Measurements from ENCODE around the gene RBM47. TPM values are rescaled to one million over a fixed set of nuclear protein-coding genes. Genes with fewer than 3 reads are reported as not detected.

The RBM47 gene
- total and polyA plus RNA-seq, 2 of the 4 experiments (the other 2 are of a cell fraction): 0.44 to 1.1 TPM

DNA sequence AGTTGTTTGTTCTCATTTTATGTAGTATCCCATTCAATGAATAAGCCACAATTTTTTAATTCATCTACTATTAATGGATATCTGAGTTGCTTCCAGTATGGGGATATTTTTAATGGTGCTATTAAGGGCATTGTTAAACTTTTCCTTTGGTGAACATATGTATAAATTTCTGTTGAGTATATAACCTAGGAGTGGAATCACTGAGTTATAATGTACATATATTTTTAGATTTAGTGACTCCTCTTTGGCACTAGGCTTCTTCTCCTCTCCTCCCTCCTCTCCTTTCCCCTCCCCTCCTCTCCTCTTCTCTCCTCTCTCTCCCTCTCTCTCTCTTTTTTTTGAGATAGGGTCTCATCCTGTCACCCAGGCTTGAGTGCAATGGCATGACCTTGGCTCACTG, 26.4 kb downstream of the RBM47 start:
- no peak for TF ChIP-seq MAZ (IDR thresholded peaks at IDR 0.05; ENCODE audit: borderline replicate concordance, low read depth, low read length)
- TF ChIP-seq RFX5 (IDR thresholded peaks at IDR 0.05; ENCODE audit: low read depth, low read length): no peak
- no peak for TF ChIP-seq CEBPB (IDR thresholded peaks at IDR 0.05; ENCODE audit: low read depth, low read length)
- TF ChIP-seq RAD21 (IDR thresholded peaks at IDR 0.05; ENCODE audit: low read length): no peak
- TF ChIP-seq FOS (IDR thresholded peaks at IDR 0.05; ENCODE audit: low read depth, low read length): no peak
- TF ChIP-seq MXI1 (IDR thresholded peaks at IDR 0.05; ENCODE audit: borderline replicate concordance, low read depth, low read length): no peak
- TF ChIP-seq CTCF (conservative IDR thresholded peaks at IDR 0.05; ENCODE audit: low read depth, low read length): no peak
- TF ChIP-seq CHD1 (IDR thresholded peaks at IDR 0.05; ENCODE audit: low read depth, low read length): no peak
- no peak for TF ChIP-seq POLR2A (IDR thresholded peaks at IDR 0.05; ENCODE audit: low read depth, low read length)
- no peak for TF ChIP-seq NFE2L2 (IDR thresholded peaks at IDR 0.05; ENCODE audit: low read depth, low read length)
- TF ChIP-seq SMC3 (IDR thresholded peaks at IDR 0.05; ENCODE audit: low read depth, low read length): no peak
- no peak for TF ChIP-seq RCOR1 (IDR thresholded peaks at IDR 0.05; ENCODE audit: insufficient replicate concordance, low read length)
- TF ChIP-seq USF2 (IDR thresholded peaks at IDR 0.05; ENCODE audit: low read depth, low read length): no peak
- no peak for TF ChIP-seq MAFK (IDR thresholded peaks at IDR 0.05; ENCODE audit: low read depth, low read length)
- no peak for TF ChIP-seq ELK1 (IDR thresholded peaks at IDR 0.05; ENCODE audit: borderline replicate concordance, low read depth, low read length)
- TF ChIP-seq BHLHE40 (IDR thresholded peaks at IDR 0.05; ENCODE audit: low read depth, low read length): no peak
- no peak overlapping the region for H3K23ac ChIP-seq (ENCODE audit: low read depth, low read length)
- no peak overlapping the region for H3K18ac ChIP-seq (ENCODE audit: low read depth, low read length)
- H3K14ac ChIP-seq (replicated peaks; ENCODE audit: low read depth, low read length): no peak overlapping the region
- H3K9ac ChIP-seq (ENCODE audit: low read depth, low read length): no peak overlapping the region
- H3K4me1 ChIP-seq (ENCODE audit: control insufficient read depth, insufficient read depth, low read length): no peaks in the 10 kb centered on the region
- no peak overlapping the region for H2BK15ac ChIP-seq (ENCODE audit: low read depth, low read length)
- ChIA-PET CTCF (no interaction called here), POLR2A (ENCODE audit: unreplicated experiment) (no interaction called here)
- no peaks in the 10 kb centered on the region for H3K27me3 ChIP-seq (ENCODE audit: control insufficient read depth, insufficient read depth, low read length)
- no peaks in the 10 kb centered on the region for H3K9me3 ChIP-seq (ENCODE audit: control insufficient read depth, insufficient read depth, low read length)
- no peak for DNase-seq
- H2BK5ac ChIP-seq (ENCODE audit: low read depth, low read length, poor library complexity, severe bottlenecking): no peak overlapping the region
- no peak overlapping the region for H2AK9ac ChIP-seq (replicated peaks; ENCODE audit: low read depth, low read length, poor library complexity)
- in situ Hi-C loops (cut with MboI; ENCODE audit: low sequenced_read_pairs) (no loop called here), intact Hi-C loops (cut with micrococcal nuclease) (no loop called here), dilution Hi-C loops (cut with HindIII; ENCODE audit: low sequenced_read_pairs, unreplicated experiment) (no loop called here)
- no peak overlapping the region for H3K4ac ChIP-seq (ENCODE audit: low read depth, low read length)
- no peaks in the 10 kb centered on the region for H3K9me1 ChIP-seq (ENCODE audit: insufficient read depth, low read length)
- H4K91ac ChIP-seq (ENCODE audit: insufficient read depth, low read depth, low read length): no peak overlapping the region
- H2BK120ac ChIP-seq (ENCODE audit: low read depth, low read length): no peak overlapping the region
- H3K4me2 ChIP-seq (ENCODE audit: low read depth, low read length): no peak overlapping the region
- H3K56ac ChIP-seq (ENCODE audit: extremely low read depth, insufficient read depth, low read length): no peak overlapping the region
- no peak overlapping the region for H2AK5ac ChIP-seq (ENCODE audit: low read depth, low read length)
- no peaks in the 10 kb centered on the region for H4K20me1 ChIP-seq (ENCODE audit: insufficient read depth, low read length)
- BruUV-seq (replicated peaks): no TSS peak
- no peak overlapping the region for H4K8ac ChIP-seq (ENCODE audit: low read depth in 2 of 2, low read length in 2 of 2)
- no peak overlapping the region for H3K4me3 ChIP-seq (ENCODE audit: insufficient read depth, low read depth, low read length)
- ATAC-seq (ENCODE audit: low read depth): no peak
- no peak overlapping the region for H3K27ac ChIP-seq (ENCODE audit: insufficient read depth, low read length)
- H3K79me1 ChIP-seq (ENCODE audit: low read depth in 1 of 2, low read length in 2 of 2): no peaks in the 10 kb centered on the region
- H2AFZ ChIP-seq (replicated peaks; ENCODE audit: low read length, poor library complexity): no peak overlapping the region
- no peak overlapping the region for H4K5ac ChIP-seq (ENCODE audit: low read depth, low read length)
- no peaks in the 10 kb centered on the region for H3K36me3 ChIP-seq (ENCODE audit: control insufficient read depth, insufficient read depth, low read length)
- no peak overlapping the region for H2BK20ac ChIP-seq (ENCODE audit: low read depth, low read length)
